ENCODE measurements around the gene TMEFF1.
"Not testable (repeated sequence)": the region's sequence is repeated elsewhere in the genome, so short reads cannot be mapped to it uniquely, and the experiment has no call there.

TMEFF1 gene

DNA sequence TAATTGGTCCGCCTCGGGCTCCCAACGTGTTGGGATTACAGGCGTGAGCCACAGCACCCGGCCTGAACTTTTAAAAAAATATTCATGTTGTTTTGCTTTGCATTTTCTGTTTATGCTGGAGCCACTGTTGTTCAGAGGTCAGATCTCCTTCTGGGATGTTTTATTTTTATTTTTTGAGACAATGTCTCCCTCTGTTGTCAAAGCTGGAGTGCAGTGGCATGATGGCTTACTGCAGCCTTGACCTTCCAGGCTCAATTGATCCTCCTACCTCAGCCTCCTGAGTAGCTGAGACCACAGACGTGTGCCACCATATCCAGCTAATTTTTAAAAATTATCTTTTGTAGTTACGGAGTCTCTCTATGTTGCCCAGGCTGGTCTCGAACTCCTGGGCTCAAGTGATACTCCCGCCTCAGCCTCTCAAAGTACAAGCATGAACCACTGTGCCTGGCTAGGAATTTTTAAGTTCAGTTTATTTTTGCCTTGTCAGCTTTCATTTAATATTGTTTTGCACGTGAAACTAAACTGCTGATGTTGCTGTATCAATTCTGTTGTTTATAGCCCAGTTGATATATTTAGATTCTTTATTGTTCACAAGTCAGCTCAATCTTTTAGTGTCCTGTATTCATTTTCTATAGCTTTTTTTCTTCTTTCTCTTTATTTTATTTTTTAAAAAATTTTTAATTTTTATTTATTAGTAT is 13.7 kb downstream of the TMEFF1 start:
- H3K27ac Mint-ChIP-seq = no peak overlapping the region
- no peak overlapping the region for H3K4me3 Mint-ChIP-seq
- H3K27me3 Mint-ChIP-seq = peaks cover under 1 to 8% of the 10 kb centered on the region in 2 donors
- no peaks in the 10 kb centered on the region for H3K4me1 Mint-ChIP-seq (ENCODE audit: low read depth in 2 of 2)
- H3K36me3 Mint-ChIP-seq (ENCODE audit: insufficient read depth) = no peaks in the 10 kb centered on the region
- ATAC-seq (replicated peaks) (no peak), DNase-seq (no peak)
- no peaks in the 10 kb centered on the region for H3K9me3 Mint-ChIP-seq

DNA sequence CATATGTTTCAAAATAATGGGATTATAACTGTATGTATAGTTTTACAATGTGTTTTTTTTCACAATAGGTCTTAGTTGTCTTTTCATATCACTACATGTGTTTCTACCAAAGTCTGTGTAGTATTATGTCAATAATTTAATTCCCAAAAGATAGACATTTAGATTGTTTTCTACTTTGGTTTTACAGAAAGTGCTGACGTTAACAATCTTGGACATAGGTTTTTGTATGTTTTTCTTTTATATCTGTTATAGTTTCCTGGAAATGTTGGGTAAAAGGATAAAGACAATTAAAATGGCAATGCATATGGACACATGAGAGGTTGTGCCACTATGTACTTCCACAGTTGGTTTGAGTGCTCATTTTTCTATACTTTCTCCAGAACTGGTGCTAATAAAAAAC is 15.2 kb downstream of the TMEFF1 start:
- Mint-ChIP-seq H3K27ac (no peak overlapping the region), H3K4me3 (no peak overlapping the region)

DNA sequence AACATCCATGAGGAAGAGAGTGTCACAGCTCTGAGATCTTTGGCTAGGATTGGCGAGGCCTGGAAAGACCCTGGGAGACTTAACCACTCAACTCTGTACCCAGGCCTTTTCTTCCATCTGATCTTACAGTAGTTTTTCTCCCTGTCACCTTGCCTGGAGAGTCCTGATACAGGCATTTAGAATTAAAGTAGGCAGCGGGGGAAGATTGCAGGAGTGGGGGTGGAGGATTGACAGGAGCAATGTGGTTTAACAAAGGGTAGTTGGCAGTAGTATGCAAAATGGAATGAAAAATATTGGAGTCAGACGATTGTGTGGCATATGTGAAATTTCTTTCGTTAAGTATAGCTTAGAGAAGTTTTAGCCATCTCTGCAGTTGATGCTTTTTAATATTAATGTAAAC is 16.9 kb downstream of the TMEFF1 start:
- DNase-seq (no peak), ATAC-seq (replicated peaks) (no peak)
- H3K4me3 Mint-ChIP-seq = no peak overlapping the region
- no peaks in the 10 kb centered on the region for H3K36me3 Mint-ChIP-seq (ENCODE audit: insufficient read depth)
- no peaks in the 10 kb centered on the region for H3K27me3 Mint-ChIP-seq
- H3K4me1 Mint-ChIP-seq (ENCODE audit: low read depth in 2 of 2) = no peaks in the 10 kb centered on the region
- no peaks in the 10 kb centered on the region for H3K9me3 Mint-ChIP-seq
- no peak overlapping the region for H3K27ac Mint-ChIP-seq

More for the DNA sequence above, 15.2 kb downstream of the TMEFF1 start:
- Mint-ChIP-seq H3K4me1 (ENCODE audit: low read depth in 2 of 2) (no peaks in the 10 kb centered on the region), H3K36me3 (ENCODE audit: insufficient read depth) (no peaks in the 10 kb centered on the region), H3K9me3 (no peaks in the 10 kb centered on the region), H3K27me3 (no peaks in the 10 kb centered on the region)
- DNase-seq (no peak), ATAC-seq (replicated peaks) (no peak)

DNA sequence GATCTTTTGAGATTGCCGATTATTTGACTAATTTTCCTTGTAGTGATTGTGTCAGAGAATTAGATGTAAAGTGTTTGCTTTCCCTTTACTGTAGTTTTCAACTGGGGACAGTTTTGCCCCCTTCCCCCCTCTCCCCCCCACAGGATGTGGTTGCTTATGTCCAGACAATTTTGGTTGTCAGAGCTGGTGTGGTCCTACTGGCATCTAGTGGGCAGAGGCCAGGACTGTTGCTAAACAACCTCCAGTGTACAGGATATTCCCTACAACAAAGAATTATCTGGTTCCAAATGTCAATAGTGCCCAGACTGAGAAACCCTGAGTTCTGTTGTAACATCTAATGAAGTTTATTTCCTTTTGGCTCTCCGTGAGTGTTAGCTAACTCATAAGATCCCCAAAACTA is 20.0 kb downstream of the TMEFF1 start:
- no peak for DNase-seq
- Mint-ChIP-seq H3K27ac (no peak overlapping the region), H3K4me3 (no peak overlapping the region), H3K36me3 (ENCODE audit: insufficient read depth) (no peaks in the 10 kb centered on the region), H3K9me3 (no peaks in the 10 kb centered on the region), H3K4me1 (ENCODE audit: low read depth in 2 of 2) (no peaks in the 10 kb centered on the region), H3K27me3 (no peaks in the 10 kb centered on the region)
- ATAC-seq (replicated peaks) = no peak

DNA sequence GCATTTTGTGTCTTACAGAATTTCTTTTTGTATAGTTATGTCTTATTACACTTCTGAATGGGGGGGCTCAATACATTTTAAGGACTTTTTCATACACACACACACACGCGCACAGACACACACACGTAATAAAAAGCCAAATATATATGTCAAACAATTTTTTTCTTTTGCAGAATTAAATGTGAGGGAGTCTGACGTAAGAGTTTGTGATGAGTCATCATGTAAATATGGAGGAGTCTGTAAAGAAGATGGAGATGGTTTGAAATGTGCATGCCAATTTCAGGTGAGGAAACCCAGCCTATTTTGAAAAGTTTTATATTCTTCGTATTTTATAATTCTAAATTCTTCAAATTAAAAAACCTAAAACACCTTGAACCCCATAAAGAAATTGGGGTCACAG is 25.6 kb downstream of the TMEFF1 start:
- Mint-ChIP-seq H3K27ac (no peak overlapping the region), H3K36me3 (ENCODE audit: insufficient read depth) (no peaks in the 10 kb centered on the region), H3K4me1 (ENCODE audit: low read depth in 2 of 2) (no peaks in the 10 kb centered on the region), H3K4me3 (no peak overlapping the region), H3K9me3 (no peaks in the 10 kb centered on the region), H3K27me3 (no peaks in the 10 kb centered on the region)
- ATAC-seq (replicated peaks) = no peak
- DNase-seq = no peak

DNA sequence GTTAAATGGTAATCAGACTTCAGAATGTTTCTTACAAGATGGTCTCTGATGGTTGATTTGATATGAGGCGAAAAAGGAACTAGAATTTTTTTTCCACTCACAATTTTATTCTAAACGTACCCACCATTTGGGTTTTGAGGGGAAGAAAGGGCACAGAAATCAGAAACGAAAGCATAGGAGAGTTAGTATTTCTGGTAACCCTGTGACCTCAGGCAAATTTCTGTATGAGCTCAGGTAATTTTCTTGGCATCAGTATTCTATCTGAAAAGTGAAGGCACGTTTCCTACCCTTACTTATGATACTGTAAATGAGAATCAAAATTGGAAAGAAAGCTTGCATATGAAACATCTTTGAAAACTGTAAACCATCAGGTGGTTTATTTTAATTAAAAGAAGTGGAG is 26.5 kb downstream of the TMEFF1 start:
- ATAC-seq (replicated peaks) = no peak
- H3K4me1 Mint-ChIP-seq (ENCODE audit: low read depth in 2 of 2) = no peaks in the 10 kb centered on the region

DNA sequence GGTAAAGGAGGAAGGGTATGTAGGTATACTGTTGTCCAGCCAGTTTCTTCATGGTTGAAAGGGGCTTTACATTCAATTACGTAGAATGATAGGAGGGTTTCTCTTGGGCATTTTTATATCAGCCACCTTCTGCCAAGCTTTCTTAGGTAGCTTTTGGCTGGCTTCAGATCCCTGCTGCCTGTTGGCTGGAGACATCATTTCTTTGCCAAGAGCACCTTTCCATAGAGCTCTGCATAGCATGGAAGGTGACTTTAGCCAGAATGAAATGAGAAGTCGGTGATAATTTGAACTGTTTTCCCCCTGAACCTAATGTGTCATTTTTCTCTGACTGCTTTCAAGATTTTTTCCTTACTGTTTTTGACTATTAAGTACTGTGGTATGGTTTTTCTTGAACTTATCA is 26.9 kb downstream of the TMEFF1 start:
- Mint-ChIP-seq H3K36me3 (ENCODE audit: insufficient read depth) (no peaks in the 10 kb centered on the region), H3K4me3 (no peak overlapping the region), H3K4me1 (ENCODE audit: low read depth in 2 of 2) (no peaks in the 10 kb centered on the region), H3K27ac (no peak overlapping the region), H3K27me3 (no peaks in the 10 kb centered on the region), H3K9me3 (no peaks in the 10 kb centered on the region)
- DNase-seq = no peak
- ATAC-seq (replicated peaks) = no peak

More for the DNA sequence above, 26.5 kb downstream of the TMEFF1 start:
- H3K27me3 Mint-ChIP-seq = no peaks in the 10 kb centered on the region
- no peak for DNase-seq
- no peak overlapping the region for H3K4me3 Mint-ChIP-seq
- H3K9me3 Mint-ChIP-seq = no peaks in the 10 kb centered on the region
- no peaks in the 10 kb centered on the region for H3K36me3 Mint-ChIP-seq (ENCODE audit: insufficient read depth)
- H3K27ac Mint-ChIP-seq = no peak overlapping the region

DNA sequence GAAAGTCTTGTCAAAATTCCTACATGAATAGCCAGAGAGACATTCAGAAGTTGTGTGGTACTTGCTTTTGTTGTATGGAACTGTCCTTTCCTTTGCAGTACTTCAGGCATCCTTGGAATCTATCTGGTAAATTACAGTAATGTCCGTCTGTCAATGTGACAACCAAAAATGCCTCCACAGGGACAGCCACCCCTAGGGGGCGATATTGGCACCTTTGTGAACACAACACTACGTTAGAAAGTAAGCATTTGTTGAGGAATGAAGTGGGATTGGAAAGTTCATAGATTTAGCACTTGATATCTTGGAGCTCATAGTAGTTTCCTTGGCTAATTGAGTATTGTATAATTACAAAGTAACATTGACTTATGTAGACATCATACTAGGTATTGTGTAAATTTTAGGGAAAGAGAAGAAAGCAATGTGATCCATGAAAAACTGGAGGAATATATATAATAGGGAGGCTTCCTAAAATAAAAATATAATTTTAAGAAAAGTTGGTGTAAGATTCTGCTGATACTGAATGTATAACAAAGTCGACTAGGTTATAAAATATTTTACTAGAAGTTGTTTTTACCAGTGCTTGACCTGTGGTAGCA is 32.7 kb downstream of the TMEFF1 start:
- H3K27me3 Mint-ChIP-seq = no peaks in the 10 kb centered on the region
- peaks cover 0 to 2% of the 10 kb centered on the region in 2 donors for H3K9me3 Mint-ChIP-seq
- DNase-seq = peak; percentile 37 to 58 (median 50)
- no peaks in the 10 kb centered on the region for H3K36me3 Mint-ChIP-seq (ENCODE audit: insufficient read depth)
- no peaks in the 10 kb centered on the region for H3K4me1 Mint-ChIP-seq (ENCODE audit: low read depth in 2 of 2)
- no peak for ATAC-seq (replicated peaks)
- H3K27ac Mint-ChIP-seq = no peak overlapping the region
- no peak overlapping the region for H3K4me3 Mint-ChIP-seq

DNA sequence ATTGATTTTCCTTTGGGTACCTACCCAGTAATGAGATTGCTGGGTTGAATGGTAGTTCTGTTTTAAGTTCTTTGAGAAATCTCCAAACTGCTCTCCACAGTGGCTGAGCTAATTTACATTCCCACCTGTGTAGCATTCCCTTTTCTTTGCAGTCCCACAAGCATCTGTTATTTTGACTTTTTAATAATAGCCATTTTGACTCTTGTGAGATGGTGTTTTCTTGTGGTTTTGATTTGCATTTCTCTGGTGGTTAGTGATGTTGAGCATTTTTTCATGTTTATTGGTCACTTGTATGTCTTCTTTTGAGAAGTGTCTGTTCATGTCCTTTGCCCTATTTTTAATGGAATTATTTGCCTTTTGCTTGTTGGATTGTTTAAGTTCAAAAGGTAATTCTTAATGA is 34.4 kb downstream of the TMEFF1 start:
- not testable (repeated sequence) for H3K36me3 Mint-ChIP-seq (ENCODE audit: insufficient read depth); ATAC-seq (replicated peaks); H3K9me3 Mint-ChIP-seq; H3K4me3 Mint-ChIP-seq; H3K4me1 Mint-ChIP-seq (ENCODE audit: low read depth in 2 of 2); DNase-seq; H3K27me3 Mint-ChIP-seq; H3K27ac Mint-ChIP-seq

DNA sequence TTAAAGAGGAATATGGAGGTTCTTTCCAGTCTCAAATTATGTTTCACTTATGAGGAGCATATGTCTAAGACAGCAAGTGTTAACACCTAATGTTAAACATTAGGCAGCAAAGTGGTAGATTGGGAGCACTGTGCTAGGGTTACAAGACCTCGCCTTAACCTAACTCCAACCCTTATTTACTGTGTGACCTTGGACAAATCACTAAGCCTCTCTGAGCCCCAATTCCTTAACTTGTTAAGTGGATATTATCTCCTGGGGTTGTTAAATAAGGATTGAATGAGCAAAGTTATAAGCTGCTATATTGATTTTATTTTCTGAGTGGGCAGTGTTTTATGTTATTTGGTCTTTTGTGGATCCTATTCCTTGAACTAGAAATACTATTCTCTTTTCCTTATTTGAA is 38.3 kb downstream of the TMEFF1 start:
- Mint-ChIP-seq H3K4me3 (no peak overlapping the region), H3K4me1 (ENCODE audit: low read depth in 2 of 2) (no peaks in the 10 kb centered on the region), H3K27me3 (no peaks in the 10 kb centered on the region), H3K36me3 (ENCODE audit: insufficient read depth) (no peaks in the 10 kb centered on the region), H3K27ac (no peak overlapping the region), H3K9me3 (peaks cover 0 to 2% of the 10 kb centered on the region in 2 donors)
- ATAC-seq (replicated peaks) = no peak
- no peak for DNase-seq

DNA sequence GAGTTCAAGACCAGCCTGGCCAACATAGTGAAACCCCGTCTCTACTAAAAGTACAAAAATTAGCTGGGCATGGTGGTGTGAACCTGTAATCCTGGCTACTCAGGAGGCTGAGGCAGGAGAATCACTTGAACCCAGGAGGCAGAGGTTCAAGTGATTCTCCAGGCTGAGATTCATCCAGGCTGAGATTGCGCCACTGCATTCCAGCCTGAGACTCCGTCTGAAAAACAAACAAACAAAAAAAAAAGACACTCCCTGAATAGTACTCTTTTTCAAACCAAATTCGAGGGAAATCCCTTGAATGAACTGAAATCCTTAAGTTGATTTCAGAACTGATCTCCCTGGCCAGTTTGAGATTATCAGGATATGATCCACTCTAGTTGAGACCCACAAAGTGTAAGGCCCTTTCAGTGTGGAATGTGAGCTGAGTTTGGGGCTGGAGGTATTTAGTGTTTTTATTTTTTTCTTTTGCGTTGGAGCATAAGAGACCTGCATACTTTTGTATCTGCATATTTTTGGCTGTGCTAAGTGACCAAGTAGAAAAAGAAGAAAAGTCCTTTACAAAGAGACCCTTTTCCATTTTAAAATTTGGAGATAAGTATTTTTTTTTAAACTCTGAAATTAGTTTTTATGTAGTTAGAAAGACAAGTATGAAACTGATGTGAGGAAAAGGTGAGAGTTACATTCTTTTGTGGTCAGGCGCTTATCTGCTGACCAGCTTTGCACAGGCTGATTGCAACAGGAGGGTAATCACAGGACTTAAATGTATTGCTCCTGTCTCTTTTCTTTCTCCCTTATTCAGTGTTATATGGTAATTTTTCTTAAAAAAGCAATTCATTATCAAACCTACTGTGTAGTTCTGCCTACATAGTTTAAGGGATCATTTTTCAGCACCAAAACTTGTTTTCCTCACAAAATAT is 42.9 kb downstream of the TMEFF1 start:
- Mint-ChIP-seq H3K27me3 (no peaks in the 10 kb centered on the region), H3K36me3 (ENCODE audit: insufficient read depth) (no peaks in the 10 kb centered on the region), H3K4me1 (ENCODE audit: low read depth in 2 of 2) (no peaks in the 10 kb centered on the region), H3K9me3 (no peaks in the 10 kb centered on the region), H3K4me3 (no peak overlapping the region), H3K27ac (no peak overlapping the region)
- ATAC-seq (replicated peaks) (no peak), DNase-seq (no peak)

DNA sequence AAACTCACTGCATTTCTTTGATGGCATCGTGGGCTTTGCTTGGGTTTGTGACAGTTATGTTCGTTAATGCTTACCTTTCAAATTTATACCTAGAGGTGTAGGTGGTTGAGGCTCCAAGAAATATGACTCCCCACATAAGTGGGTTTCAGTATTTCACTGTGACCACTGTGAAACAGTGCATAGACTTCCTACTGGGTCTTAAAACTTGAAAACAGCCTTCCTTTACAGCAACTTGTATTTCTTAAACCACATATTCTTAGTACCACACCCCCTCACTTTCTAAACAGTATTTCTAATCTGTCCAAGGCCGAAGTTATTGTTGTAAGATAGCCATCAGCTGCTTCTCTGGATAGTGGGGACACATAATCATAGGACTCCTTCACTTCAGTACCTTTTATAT is 48.3 kb downstream of the TMEFF1 start:
- Mint-ChIP-seq H3K4me1 (ENCODE audit: low read depth in 2 of 2) (no peaks in the 10 kb centered on the region), H3K9me3 (no peaks in the 10 kb centered on the region), H3K36me3 (ENCODE audit: insufficient read depth) (no peaks in the 10 kb centered on the region), H3K4me3 (no peak overlapping the region), H3K27me3 (no peaks in the 10 kb centered on the region), H3K27ac (no peak overlapping the region)
- ATAC-seq (replicated peaks) = no peak
- DNase-seq = no peak

DNA sequence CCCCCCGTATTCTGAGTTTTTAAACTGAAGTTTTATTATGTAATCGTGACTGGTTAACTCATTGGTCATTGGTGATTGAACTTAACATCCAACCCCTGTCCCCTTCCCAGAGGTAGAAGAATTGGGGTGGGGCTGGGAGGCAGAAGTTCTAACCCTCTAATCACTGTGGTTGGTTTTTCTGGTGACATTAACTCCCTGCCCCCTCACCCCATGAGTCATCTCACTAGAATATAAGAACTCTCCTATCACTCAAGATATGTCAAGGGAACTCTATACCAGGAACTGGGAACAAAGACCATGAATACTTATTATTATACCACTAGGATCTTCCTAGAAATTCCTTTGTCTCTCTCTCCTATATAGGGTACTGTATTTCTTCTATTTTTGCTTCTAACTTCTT is 52.6 kb downstream of the TMEFF1 start:
- ATAC-seq (replicated peaks) (no peak), DNase-seq (no peak)
- no peak overlapping the region for H3K4me3 Mint-ChIP-seq
- no peaks in the 10 kb centered on the region for H3K9me3 Mint-ChIP-seq
- no peaks in the 10 kb centered on the region for H3K27me3 Mint-ChIP-seq
- no peak overlapping the region for H3K27ac Mint-ChIP-seq
- H3K36me3 Mint-ChIP-seq (ENCODE audit: insufficient read depth) = no peaks in the 10 kb centered on the region
- H3K4me1 Mint-ChIP-seq (ENCODE audit: low read depth in 2 of 2) = no peaks in the 10 kb centered on the region

Measured in effector memory CD8-positive, alpha-beta T cell (primary cell).